GM21360 (cell line): ENCODE measurements around the gene STYX.
"Not testable (repeated sequence)": the region's sequence is repeated elsewhere in the genome, so short reads cannot be mapped to it uniquely, and the experiment has no call there.

ENCODE experiments used
- ATAC-seq: cut with Tn5 transposase; IDR thresholded peaks from one replicate; pipeline ENCODE4 v1.9.1; 2021; ENCODE audit warnings: mild to moderate bottlenecking, moderate library complexity; ENCODE audit not compliant: unreplicated experiment

STYX gene

DNA sequence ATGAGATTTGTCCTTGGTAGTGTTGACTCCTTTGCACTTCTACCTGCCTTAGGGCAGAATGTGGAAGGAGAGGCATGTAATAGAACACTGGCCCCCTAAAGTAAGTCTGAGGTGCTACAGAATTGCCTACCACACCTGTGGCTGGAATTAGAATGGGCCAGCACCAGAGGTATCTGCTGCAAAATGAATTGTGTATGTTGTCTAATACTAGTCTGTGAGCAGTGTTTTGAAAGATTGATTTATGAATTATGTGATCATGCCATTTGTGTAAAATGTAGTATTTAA lies 5.7 kb upstream of the STYX start:
- no peak for ATAC-seq

DNA sequence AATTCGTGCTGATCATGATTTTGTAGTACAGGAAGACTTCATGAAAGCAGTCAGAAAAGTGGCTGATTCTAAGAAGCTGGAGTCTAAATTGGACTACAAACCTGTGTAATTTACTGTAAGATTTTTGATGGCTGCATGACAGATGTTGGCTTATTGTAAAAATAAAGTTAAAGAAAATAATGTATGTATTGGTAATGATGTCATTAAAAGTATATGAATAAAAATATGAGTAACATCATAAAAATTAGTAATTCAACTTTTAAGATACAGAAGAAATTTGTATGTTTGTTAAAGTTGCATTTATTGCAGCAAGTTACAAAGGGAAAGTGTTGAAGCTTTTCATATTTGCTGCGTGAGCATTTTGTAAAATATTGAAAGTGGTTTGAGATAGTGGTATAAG lies 2.5 kb upstream of the STYX start:
- not testable (repeated sequence) for ATAC-seq

DNA sequence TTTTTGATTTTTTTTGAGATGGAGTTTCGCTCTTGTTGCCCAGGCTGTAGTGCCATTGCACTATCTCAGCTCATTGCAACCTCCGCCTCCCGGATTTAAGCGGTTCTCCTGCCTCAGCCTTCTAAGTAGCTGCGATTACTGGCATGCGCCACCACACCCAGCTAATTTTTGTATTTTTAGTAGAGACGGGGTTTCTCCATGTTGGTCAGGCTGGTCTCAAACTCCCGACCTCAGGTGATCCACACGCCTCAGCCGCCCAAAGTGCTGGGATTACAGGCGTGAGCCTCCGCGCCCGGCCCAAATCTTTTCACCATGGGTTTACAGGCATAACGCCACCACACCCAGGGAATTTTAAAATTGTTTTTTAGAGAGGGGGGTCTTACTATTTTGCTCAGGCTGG lies 931 bp upstream of the STYX start:
- not testable (repeated sequence) for ATAC-seq

DNA sequence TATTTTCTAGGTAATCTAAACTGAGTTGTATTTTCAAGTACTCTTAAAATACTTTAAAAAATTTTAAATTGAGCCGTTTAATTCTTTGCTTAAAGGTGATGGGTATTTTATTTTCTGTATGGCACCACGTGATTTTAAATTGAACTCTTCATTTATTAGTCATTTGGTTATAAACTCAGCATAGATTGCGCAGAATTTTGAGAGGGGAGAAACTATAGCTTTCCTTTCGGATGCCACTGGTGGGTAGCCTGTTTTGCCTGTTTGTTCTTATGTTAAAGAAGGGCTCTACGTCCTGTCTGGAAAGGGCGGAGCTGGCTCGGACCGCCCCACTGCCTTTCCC lies 411 bp upstream of the STYX start:
- no peak for ATAC-seq

DNA sequence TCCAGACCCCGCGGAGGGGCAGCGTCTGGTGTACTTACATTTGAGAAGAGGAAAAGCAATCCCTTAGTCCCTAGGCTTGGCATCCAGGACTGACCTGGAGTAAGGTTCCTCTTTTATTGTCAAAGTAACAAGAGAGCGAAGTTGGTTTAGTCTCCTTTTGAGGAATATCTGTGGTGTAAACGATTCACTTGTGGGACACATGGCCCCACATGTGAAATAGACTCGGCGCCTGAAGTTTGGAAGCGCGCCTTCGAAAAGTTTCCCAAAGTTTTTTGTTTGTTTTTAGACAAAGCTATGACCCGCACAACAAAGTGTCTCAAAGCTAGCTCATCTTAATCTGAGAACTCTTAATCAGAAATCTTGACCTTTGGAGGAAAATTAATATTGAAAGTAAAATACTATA lies 744 bp downstream of the STYX start:
- ATAC-seq: no peak

DNA sequence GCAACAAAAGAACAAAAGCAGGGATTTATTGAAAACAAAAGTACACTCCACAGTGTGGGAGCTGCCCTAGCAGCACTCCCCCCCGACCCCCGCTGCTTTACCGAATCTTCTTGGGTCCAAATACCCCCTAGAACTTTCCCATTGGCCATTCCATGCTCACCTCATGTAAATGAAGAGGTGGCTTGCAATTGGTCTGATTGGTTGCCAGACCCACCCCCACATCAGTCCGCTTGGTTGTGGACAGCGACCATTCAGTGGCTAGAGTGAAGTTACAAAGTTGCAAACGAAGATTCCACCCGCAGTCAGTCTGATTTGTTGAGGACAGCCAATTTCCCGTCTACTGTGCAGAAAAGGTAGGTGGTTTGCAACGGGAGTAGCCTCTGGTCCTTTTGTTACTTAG lies 3.9 kb downstream of the STYX start:
- ATAC-seq: no peak

DNA sequence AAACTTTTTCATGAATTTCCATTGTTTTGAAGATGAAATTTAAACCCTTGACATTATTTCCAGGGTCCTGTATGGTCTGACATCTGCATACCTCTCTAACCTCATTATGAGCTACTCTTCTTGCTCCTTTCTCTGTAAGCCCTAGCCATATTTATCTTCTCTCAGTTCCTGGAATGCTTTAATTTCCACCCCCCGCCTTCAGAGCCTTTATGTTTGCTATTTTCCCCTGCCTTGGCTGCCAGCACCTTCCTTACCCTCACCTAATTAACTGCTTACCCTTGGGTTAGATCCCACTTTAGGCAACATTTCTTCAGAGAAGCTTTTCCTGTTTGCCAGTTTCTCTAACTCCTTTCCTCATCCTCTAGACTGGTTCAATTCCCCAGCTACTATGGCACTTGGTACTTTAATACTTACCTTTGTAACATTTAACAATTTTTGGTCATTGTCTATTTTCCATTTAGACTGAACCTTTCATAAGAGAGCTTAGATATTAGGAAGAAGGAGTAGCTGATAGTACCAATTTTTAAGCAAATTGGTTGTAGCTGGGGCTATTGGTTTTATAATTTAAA lies 6.0 kb downstream of the STYX start:
- ATAC-seq: no peak

DNA sequence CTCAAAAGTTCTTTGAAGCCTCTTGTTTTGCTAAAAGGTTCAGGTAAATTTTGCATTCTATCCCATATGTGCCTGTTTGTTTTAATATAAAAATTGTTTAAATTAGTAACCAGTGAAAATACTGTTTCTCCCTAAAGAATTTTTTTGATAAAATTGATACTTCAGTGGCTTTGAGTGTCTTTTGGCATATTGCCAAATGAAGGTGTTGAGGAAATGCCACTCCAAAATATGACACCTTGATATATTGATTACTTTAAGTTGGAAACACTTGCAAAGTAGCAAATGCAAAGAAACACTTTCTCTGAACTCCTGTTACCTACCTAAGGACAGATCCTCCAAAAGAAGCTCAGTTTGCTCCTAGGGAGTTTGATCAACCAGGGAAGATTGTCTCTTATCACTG lies 8.4 kb downstream of the STYX start:
- no peak for ATAC-seq

DNA sequence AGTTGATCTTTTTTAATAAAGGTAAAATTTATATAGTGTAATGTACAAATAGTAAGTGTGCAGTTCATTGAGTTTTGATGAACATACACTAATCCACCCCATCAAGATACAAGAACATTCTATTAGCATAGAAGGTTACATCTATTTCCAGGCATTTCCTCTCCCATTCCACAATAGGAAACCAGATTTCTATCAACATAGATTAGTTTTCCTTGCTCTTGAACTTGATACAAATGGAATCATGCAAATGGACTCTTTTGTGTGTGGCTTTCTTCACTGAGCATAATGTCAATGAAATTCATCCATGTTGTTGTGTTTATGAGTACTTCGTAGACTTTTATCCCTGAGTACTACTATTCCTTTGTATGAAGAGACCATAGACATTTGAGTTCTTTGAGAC lies 10.8 kb downstream of the STYX start:
- ATAC-seq: no peak

GRCh38 chr14:52741865-52742264 lies 11.9 kb downstream of the STYX start:
- ATAC-seq: no peak

GRCh38 chr14:52748647-52749292 lies 18.8 kb downstream of the STYX start:
- no peak for ATAC-seq

DNA sequence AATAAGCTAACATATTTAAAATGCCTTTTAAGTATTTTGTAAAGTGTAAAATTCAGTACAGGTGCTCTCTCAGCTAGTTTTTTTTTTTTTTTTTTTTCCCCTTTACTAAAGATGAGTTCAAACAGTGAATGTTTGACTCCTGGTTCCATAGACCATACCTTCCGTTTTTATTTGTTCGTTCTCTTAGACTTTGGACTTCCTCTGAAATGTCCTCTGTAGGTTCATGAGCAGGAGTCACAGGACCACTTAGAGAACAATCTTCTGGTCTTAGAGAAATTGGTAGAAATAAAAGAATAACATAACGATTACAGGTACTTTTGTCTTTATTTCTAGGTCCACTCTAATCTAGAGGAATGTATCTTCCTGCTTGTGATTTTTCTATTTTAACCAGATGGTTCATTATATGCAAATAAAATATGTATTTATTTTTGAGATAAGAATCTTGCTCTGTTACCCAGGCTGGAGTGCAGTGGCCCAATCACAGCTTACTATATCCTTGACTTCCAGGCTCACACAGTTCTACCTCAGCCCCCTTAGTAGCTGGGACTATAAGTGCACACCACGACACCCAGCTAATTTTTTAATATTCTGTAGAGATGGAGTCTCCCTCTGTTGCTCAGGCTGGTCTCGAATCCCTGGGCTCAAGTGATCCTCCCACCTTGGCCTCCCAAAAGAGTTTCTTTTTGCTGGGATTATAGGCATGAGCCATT lies 25.8 kb downstream of the STYX start:
- ATAC-seq: no peak

- ATAC-seq: no peak
Measured at GRCh38 chr14:52759145-52759544, 29.2 kb downstream of the STYX start.

DNA sequence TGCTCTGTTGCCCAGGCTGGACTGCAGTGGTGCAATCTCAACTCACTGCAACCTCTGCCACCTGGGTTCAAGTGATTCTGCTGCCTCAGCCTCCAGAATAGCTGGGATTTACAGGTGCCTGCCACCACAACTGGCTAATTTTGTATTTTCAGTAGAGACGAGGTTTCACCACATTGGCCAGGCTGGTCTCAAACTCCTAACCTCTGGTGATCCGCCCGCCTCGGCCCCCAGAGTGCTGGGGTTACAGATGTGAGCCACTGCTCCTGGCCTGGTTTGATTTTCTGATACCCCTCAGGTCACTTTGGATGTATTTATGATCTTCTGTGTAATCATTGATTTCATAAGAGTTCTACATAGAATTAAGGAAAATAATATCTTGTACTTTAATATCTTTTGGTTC lies 33.0 kb downstream of the STYX start:
- ATAC-seq: not testable (repeated sequence)

GRCh38 chr14:52767058-52767833 lies 37.3 kb downstream of the STYX start:
- no peak for ATAC-seq

- no peak for ATAC-seq
Measured at GRCh38 chr14:52769887-52770286, 39.9 kb downstream of the STYX start.

DNA sequence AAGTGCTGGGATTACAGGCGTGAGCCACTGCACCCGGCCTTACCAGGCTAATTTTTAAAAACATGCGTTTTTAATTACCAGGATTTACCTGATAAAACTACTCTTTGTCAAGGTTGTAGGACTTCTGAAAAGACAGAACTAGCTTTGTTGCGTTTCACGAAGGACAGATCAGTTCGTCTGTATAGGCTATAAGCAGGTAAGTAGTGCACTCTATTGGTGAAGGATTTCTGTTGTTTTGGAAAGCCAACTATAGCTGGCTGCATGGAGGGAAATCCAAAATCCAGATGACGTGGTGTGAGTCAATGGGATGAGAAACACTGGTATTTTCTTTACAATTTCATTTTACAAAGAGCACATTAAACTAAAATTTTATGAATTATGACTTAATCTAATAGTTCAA lies 46.9 kb downstream of the STYX start:
- no peak for ATAC-seq

DNA sequence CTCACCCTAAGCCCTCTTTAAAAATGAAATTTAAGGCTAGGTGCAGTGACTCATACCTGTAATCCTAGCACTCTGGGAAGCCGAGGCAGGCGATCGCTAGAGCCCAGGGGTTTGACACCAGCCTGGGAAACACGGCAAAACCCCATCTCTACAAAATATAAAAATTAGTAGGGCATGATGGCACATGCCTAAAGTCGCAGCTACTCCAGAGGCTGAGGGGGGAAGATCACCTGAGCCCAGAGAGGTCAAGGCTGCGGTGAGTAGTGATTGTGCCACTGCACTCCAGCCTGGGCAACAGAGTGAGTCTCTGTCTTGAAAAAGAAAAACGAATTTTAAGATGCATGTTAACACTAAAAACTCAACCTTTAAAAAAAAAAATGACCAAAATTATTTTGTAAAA lies 48.7 kb downstream of the STYX start:
- ATAC-seq: no peak

DNA sequence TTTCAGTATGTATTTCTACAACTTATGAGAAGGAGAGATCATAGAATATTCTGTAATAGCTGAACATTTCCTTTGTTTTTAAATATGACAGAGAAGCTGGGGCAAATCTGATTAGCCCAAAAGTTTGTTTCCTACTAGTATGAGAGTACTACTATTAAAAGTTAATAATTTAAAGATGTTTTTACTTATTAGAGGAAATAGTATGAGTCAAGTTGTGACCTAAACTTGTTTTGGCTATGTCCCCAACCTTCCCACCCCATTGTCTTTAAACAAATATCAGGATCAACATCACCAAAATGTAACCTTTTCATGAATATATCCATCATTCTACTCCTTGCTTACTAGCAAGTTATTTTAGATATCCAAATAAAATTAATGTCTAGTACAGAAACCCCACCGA lies 50.9 kb downstream of the STYX start:
- no peak for ATAC-seq

DNA sequence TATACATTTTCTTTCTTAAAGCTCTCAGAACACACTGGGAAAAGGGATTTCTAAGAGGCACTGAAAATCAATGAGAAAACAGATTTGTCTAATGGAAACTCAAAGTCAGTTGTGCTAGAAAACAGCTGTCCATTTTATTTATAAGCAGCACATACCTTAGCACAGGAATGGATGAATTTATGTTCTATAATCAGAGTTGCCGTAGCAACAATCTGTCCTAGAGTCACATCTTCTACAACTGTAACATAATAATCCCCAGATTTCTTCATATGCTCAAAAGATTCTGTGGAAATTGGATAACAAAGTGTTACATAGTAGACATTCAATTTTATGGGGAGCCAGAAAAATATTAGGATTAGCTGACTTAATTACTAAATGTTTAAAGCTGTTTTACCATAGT lies 51.7 kb downstream of the STYX start:
- no peak for ATAC-seq

- ATAC-seq: no peak
Measured at GRCh38 chr14:52783206-52783605, 53.2 kb downstream of the STYX start.

- no peak for ATAC-seq
Measured at GRCh38 chr14:52786887-52787286, 56.9 kb downstream of the STYX start.
